CD4-positive, alpha-beta T cell treated with Interleukin-4 for 4 hours (primary cell): Measurements from ENCODE around the gene KCNIP4.

Experiments used
- DNase-seq: peaks from one replicate; pipeline ENCODE4 v3.0.0-alpha.2; 2020

KCNIP4 gene

GRCh38 chr4:21554066-21554465 lies 394.5 kb downstream of the KCNIP4 start:
- no peak for DNase-seq

- no peak for DNase-seq
Measured at GRCh38 chr4:21552455-21552854, 396.1 kb downstream of the KCNIP4 start.

- DNase-seq: no peak
Measured at GRCh38 chr4:21544955-21545354, 403.6 kb downstream of the KCNIP4 start.

GRCh38 chr4:21544415-21544814 lies 404.2 kb downstream of the KCNIP4 start:
- DNase-seq: no peak

GRCh38 chr4:21543514-21543913 lies 405.1 kb downstream of the KCNIP4 start:
- DNase-seq: no peak

- no peak for DNase-seq
Measured at GRCh38 chr4:21535898-21536297, 412.7 kb downstream of the KCNIP4 start.

- no peak for DNase-seq
Measured at GRCh38 chr4:21531048-21531447, 417.5 kb downstream of the KCNIP4 start.

- DNase-seq: no peak
Measured at GRCh38 chr4:21529214-21529613, 419.4 kb downstream of the KCNIP4 start.

GRCh38 chr4:21522296-21522695 lies 426.3 kb downstream of the KCNIP4 start:
- DNase-seq: no peak

- no peak for DNase-seq
Measured at GRCh38 chr4:21517126-21517859, 431.3 kb downstream of the KCNIP4 start.

GRCh38 chr4:21514022-21514694 lies 434.4 kb downstream of the KCNIP4 start:
- no peak for DNase-seq

GRCh38 chr4:21512353-21512752 lies 436.2 kb downstream of the KCNIP4 start:
- no peak for DNase-seq

- DNase-seq: no peak
Measured at GRCh38 chr4:21507439-21507838, 441.1 kb downstream of the KCNIP4 start.

- DNase-seq: no peak
Measured at GRCh38 chr4:21490682-21491081, 457.9 kb downstream of the KCNIP4 start.

GRCh38 chr4:21476757-21477156 lies 471.8 kb downstream of the KCNIP4 start:
- no peak for DNase-seq

- no peak for DNase-seq
Measured at GRCh38 chr4:21474195-21474594, 474.4 kb downstream of the KCNIP4 start.

- no peak for DNase-seq
Measured at GRCh38 chr4:21470535-21470934, 478.0 kb downstream of the KCNIP4 start.

- DNase-seq: no peak
Measured at GRCh38 chr4:21469438-21470300, 478.9 kb downstream of the KCNIP4 start.

GRCh38 chr4:21467551-21467950 lies 481.0 kb downstream of the KCNIP4 start:
- no peak for DNase-seq

GRCh38 chr4:21457086-21457840 lies 491.3 kb downstream of the KCNIP4 start:
- DNase-seq: no peak

- DNase-seq: no peak
Measured at GRCh38 chr4:21454831-21455230, 493.7 kb downstream of the KCNIP4 start.

- DNase-seq: no peak
Measured at GRCh38 chr4:21454201-21454600, 494.4 kb downstream of the KCNIP4 start.

GRCh38 chr4:21452931-21453330 lies 495.6 kb downstream of the KCNIP4 start:
- no peak for DNase-seq
